Measurements from ENCODE around the gene CEMIP. TPM values are rescaled to one million over a fixed set of nuclear protein-coding genes. Genes with fewer than 3 reads are reported as not detected.

CEMIP gene
- total and polyA plus RNA-seq, 2 of the 4 experiments (the other 2 are of a cell fraction): 63.8 to 78.0 TPM

GRCh38 chr15:80895091-80895490 lies 115.9 kb downstream of the CEMIP start:
- no peak overlapping the region for H2BK15ac ChIP-seq (ENCODE audit: low read depth, low read length)
- dilution Hi-C loops (cut with HindIII; ENCODE audit: low sequenced_read_pairs, unreplicated experiment): no loop called here
- DNase-seq: no peak

More at GRCh38 chr15:80895091-80895490, 115.9 kb downstream of the CEMIP start:
- no peak overlapping the region for H3K23ac ChIP-seq (ENCODE audit: low read depth, low read length)
- H3K4me1 ChIP-seq (ENCODE audit: control insufficient read depth, insufficient read depth, low read length): peaks cover 4% of the 10 kb centered on the region
- H3K9me3 ChIP-seq (ENCODE audit: control insufficient read depth, insufficient read depth, low read length): no peaks in the 10 kb centered on the region
- no peak overlapping the region for H3K27ac ChIP-seq (ENCODE audit: insufficient read depth, low read length)
- no peaks in the 10 kb centered on the region for H3K27me3 ChIP-seq (ENCODE audit: control insufficient read depth, insufficient read depth, low read length)
- no peak overlapping the region for H2BK5ac ChIP-seq (ENCODE audit: low read depth, low read length, poor library complexity, severe bottlenecking)
- no peak overlapping the region for H3K4me3 ChIP-seq (ENCODE audit: insufficient read depth, low read depth, low read length)
- no peak overlapping the region for H2AK5ac ChIP-seq (ENCODE audit: low read depth, low read length)
- intact Hi-C loops (cut with micrococcal nuclease): no loop called here
- H3K56ac ChIP-seq (ENCODE audit: extremely low read depth, insufficient read depth, low read length): no peak overlapping the region
- 93% methylated on average over 5 of the region's 7 CpGs; no CpG with 5 or more reads in 1 of the 2 experiments for WGBS, 2 experiments (ENCODE audit: extremely low coverage in 2 of 2, insufficient read length in 1 of 2)
- H3K9ac ChIP-seq (ENCODE audit: low read depth, low read length): no peak overlapping the region
- TF ChIP-seq RCOR1 (IDR thresholded peaks at IDR 0.05; ENCODE audit: insufficient replicate concordance, low read length) (no peak), RFX5 (IDR thresholded peaks at IDR 0.05; ENCODE audit: low read depth, low read length) (no peak), CTCF (conservative IDR thresholded peaks at IDR 0.05; ENCODE audit: low read depth, low read length) (no peak), MAFK (IDR thresholded peaks at IDR 0.05; ENCODE audit: low read depth, low read length) (no peak), BHLHE40 (IDR thresholded peaks at IDR 0.05; ENCODE audit: low read depth, low read length) (no peak), NFE2L2 (IDR thresholded peaks at IDR 0.05; ENCODE audit: low read depth, low read length) (no peak), CHD1 (IDR thresholded peaks at IDR 0.05; ENCODE audit: low read depth, low read length) (no peak), CEBPB (IDR thresholded peaks at IDR 0.05; ENCODE audit: low read depth, low read length) (no peak), RAD21 (IDR thresholded peaks at IDR 0.05; ENCODE audit: low read length) (no peak), ELK1 (IDR thresholded peaks at IDR 0.05; ENCODE audit: borderline replicate concordance, low read depth, low read length) (no peak), USF2 (IDR thresholded peaks at IDR 0.05; ENCODE audit: low read depth, low read length) (no peak), FOS (IDR thresholded peaks at IDR 0.05; ENCODE audit: low read depth, low read length) (no peak), MXI1 (IDR thresholded peaks at IDR 0.05; ENCODE audit: borderline replicate concordance, low read depth, low read length) (no peak), SMC3 (IDR thresholded peaks at IDR 0.05; ENCODE audit: low read depth, low read length) (no peak), MAZ (IDR thresholded peaks at IDR 0.05; ENCODE audit: borderline replicate concordance, low read depth, low read length) (no peak), POLR2A (IDR thresholded peaks at IDR 0.05; ENCODE audit: low read depth, low read length) (no peak)
- peaks cover 76% of the 10 kb centered on the region for H3K36me3 ChIP-seq (ENCODE audit: control insufficient read depth, insufficient read depth, low read length)
- no peak overlapping the region for H4K5ac ChIP-seq (ENCODE audit: low read depth, low read length)
- no peak overlapping the region for H3K4me2 ChIP-seq (ENCODE audit: low read depth, low read length)
- in situ Hi-C loops (cut with MboI; ENCODE audit: low sequenced_read_pairs): no loop called here
- H2BK120ac ChIP-seq (ENCODE audit: low read depth, low read length): no peak overlapping the region
- no peak overlapping the region for H3K14ac ChIP-seq (replicated peaks; ENCODE audit: low read depth, low read length)
- no peaks in the 10 kb centered on the region; the same call in 1 of the 2 replicates for H3K9me1 ChIP-seq (ENCODE audit: insufficient read depth, low read length)
- H3K4ac ChIP-seq (ENCODE audit: low read depth, low read length): no peak overlapping the region
- no peaks in the 10 kb centered on the region for H3K79me1 ChIP-seq (ENCODE audit: low read depth in 1 of 2, low read length in 2 of 2)
- peaks cover 14% of the 10 kb centered on the region for H4K20me1 ChIP-seq (ENCODE audit: insufficient read depth, low read length)
- no peak for ATAC-seq (ENCODE audit: low read depth)
- H2AFZ ChIP-seq (replicated peaks; ENCODE audit: low read length, poor library complexity): no peak overlapping the region
- H2AK9ac ChIP-seq (replicated peaks; ENCODE audit: low read depth, low read length, poor library complexity): no peak overlapping the region
- no peak overlapping the region for H3K18ac ChIP-seq (ENCODE audit: low read depth, low read length)
- H2BK20ac ChIP-seq (ENCODE audit: low read depth, low read length): no peak overlapping the region
- POLR2A ChIA-PET (ENCODE audit: unreplicated experiment): no interaction called here
- CTCF ChIA-PET: no interaction called here
- no TSS peak for BruUV-seq (replicated peaks)
- no peak overlapping the region for H4K8ac ChIP-seq (ENCODE audit: low read depth in 2 of 2, low read length in 2 of 2)
- no peak overlapping the region for H4K91ac ChIP-seq (ENCODE audit: insufficient read depth, low read depth, low read length)

All from IMR-90 (cell line).